ENCODE data around the gene GASK1A.

DNA sequence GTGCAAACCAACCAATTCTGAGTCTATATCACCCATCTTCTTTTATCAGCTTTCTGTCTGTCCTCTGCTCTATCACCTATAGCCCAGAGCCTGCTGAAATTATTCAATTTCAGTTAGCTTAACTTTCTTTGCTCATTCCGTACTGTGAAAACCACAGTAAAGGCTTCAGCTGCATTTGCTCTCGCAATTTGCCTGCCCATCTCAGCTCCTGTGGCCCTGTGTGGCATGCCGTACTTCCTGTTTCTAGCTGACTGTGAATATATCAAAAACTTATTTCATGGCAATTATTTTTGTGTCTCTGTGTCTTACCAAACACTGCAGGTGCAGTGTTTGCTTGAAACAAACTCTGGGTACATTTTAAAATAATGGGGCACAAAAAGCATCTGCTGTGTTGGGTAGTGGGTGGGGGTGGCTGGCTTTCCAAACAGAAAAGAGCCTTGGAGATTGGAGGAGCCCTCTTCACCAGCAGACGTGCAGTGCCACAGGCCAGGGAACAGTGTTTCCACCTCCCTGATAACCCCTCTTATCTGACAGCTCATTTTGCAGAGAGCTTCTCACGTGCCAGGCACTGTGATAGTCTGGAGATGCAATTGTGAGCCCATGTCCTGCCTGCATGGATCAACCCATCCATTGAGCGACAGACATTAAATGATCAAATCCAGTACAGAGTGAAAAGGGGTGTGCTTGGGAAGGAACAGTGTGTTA, 45.2 kb downstream of the GASK1A start:
- TF ChIP-seq, protein P1, sequence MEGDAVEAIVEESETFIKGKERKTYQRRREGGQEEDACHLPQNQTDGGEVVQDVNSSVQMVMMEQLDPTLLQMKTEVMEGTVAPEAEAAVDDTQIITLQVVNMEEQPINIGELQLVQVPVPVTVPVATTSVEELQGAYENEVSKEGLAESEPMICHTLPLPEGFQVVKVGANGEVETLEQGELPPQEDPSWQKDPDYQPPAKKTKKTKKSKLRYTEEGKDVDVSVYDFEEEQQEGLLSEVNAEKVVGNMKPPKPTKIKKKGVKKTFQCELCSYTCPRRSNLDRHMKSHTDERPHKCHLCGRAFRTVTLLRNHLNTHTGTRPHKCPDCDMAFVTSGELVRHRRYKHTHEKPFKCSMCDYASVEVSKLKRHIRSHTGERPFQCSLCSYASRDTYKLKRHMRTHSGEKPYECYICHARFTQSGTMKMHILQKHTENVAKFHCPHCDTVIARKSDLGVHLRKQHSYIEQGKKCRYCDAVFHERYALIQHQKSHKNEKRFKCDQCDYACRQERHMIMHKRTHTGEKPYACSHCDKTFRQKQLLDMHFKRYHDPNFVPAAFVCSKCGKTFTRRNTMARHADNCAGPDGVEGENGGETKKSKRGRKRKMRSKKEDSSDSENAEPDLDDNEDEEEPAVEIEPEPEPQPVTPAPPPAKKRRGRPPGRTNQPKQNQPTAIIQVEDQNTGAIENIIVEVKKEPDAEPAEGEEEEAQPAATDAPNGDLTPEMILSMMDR (IDR thresholded peaks at IDR 0.05), result no peak
- TF ChIP-seq POLR2A (IDR thresholded peaks at IDR 0.05) (no peak), POLR2AphosphoS5 (IDR thresholded peaks at IDR 0.05; ENCODE audit: insufficient read depth in 1 of 2, low read depth in 1 of 2) (no peak)

Measured in vagina (tissue), 2 donors.